CD14-positive monocyte (primary cell): ENCODE data around the gene STXBP2. TPM values are rescaled to one million over a fixed set of nuclear protein-coding genes. Genes with fewer than 3 reads are reported as not detected.

Experiments
- DNase-seq, 3 donors: peaks; one replicate each; pipeline ENCODE4 v3.0.0-alpha.2; 2011 to 2022
- H2AFZ ChIP-seq: 2 replicates; pipeline ENCODE4 v1.6.0; 2012; ENCODE audit warnings: mild to moderate bottlenecking, low read depth, low read length, inconsistent platforms; ENCODE audit not compliant: insufficient read depth, poor library complexity, severe bottlenecking
- H3K27ac ChIP-seq, 2 donors: 1 replicate in 1 of 2; 2 replicates in 1 of 2; pipeline ENCODE4 v1.5.1; 2012 to 2013; ENCODE audit warnings: low read length in 2 of 2, control low read depth in 1 of 2, inconsistent platforms in 1 of 2, low read depth in 1 of 2, mild to moderate bottlenecking in 1 of 2
- H3K27me3 ChIP-seq, 2 donors: one replicate each; pipeline versions ENCODE4 v1.6.0 to v1.6.1; 2011 to 2013; ENCODE audit warnings: low read length in 2 of 2; ENCODE audit not compliant: control insufficient read depth in 2 of 2, insufficient read depth in 2 of 2
- H3K36me3 ChIP-seq, 2 donors: replicated peaks in 1 of 2; 1 replicate in 1 of 2; 2 replicates in 1 of 2; pipeline versions ENCODE4 v1.5.1 to v1.6.1; 2012 to 2013; ENCODE audit warnings: low read length in 2 of 2, control low read depth in 1 of 2, inconsistent platforms in 1 of 2, mild to moderate bottlenecking in 1 of 2; ENCODE audit not compliant: insufficient read depth in 2 of 2, control insufficient read depth in 1 of 2
- H3K4me1 ChIP-seq, 2 donors: 1 replicate in 1 of 2; 2 replicates in 1 of 2; pipeline versions ENCODE4 v1.5.1 to v1.6.1; 2012 to 2013; ENCODE audit warnings: low read length in 2 of 2, control low read depth in 1 of 2, inconsistent platforms in 1 of 2, mild to moderate bottlenecking in 1 of 2, moderate library complexity in 1 of 2; ENCODE audit not compliant: insufficient read depth in 2 of 2, control insufficient read depth in 1 of 2
- H3K4me2 ChIP-seq: replicated peaks from 2 replicates; pipeline ENCODE3; 2012; ENCODE audit warnings: low read length, moderate library complexity, mild to moderate bottlenecking; ENCODE audit not compliant: poor library complexity, severe bottlenecking; ENCODE audit errors: extremely low read depth
- H3K4me3 ChIP-seq, 3 experiments: fragments of 200-600 bp in 1 of 3; sonication (generic) in 1 of 3; replicated peaks in 1 of 3; 1 replicate in 2 of 3; 2 replicates in 1 of 3; pipeline ENCODE4 v1.5.1; 2011 to 2013; ENCODE audit warnings: low read length in 3 of 3, mild to moderate bottlenecking in 3 of 3, control low read depth in 2 of 3, low read depth in 2 of 3, inconsistent platforms in 1 of 3, moderate library complexity in 1 of 3
- H3K79me2 ChIP-seq: 2 replicates; pipeline ENCODE4 v1.6.0; 2012; ENCODE audit warnings: mild to moderate bottlenecking, control low read depth, inconsistent platforms, low read length, moderate library complexity; ENCODE audit not compliant: insufficient read depth
- H3K9ac ChIP-seq: 2 replicates; pipeline ENCODE4 v1.6.0; 2017; ENCODE audit warnings: low read length, mild to moderate bottlenecking; ENCODE audit not compliant: insufficient read depth, poor library complexity, severe bottlenecking
- H3K9me3 ChIP-seq, 2 donors: replicated peaks in 1 of 2; 1 replicate in 1 of 2; 2 replicates in 1 of 2; pipeline versions ENCODE4 v1.5.1 to v1.6.1; 2012 to 2013; ENCODE audit warnings: low read length in 2 of 2, control low read depth in 1 of 2; ENCODE audit not compliant: control insufficient read depth in 1 of 2, insufficient read depth in 1 of 2
- H4K20me1 ChIP-seq: 2 replicates; pipeline ENCODE4 v1.6.0; 2012; ENCODE audit warnings: mild to moderate bottlenecking, low read length, control low read depth, moderate library complexity; ENCODE audit not compliant: insufficient read depth
- H3K27ac Mint-ChIP-seq, 7 donors: one replicate each; pipeline ENCODE4 v1.8.0; 2020; ENCODE audit warnings: mild to moderate bottlenecking in 7 of 7, mixed read lengths in 7 of 7, moderate library complexity in 6 of 7, inconsistent platforms in 2 of 7
- H3K27me3 Mint-ChIP-seq, 3 donors: one replicate each; pipeline ENCODE4 v1.8.0; 2021 to 2022; ENCODE audit warnings: low read depth in 3 of 3, mild to moderate bottlenecking in 3 of 3, mixed read lengths in 3 of 3, moderate library complexity in 3 of 3, inconsistent platforms in 1 of 3
- H3K36me3 Mint-ChIP-seq, 2 donors: one replicate each; pipeline ENCODE4 v1.8.0; 2020; ENCODE audit warnings: mixed read lengths in 2 of 2, inconsistent platforms in 1 of 2, mild to moderate bottlenecking in 1 of 2
- H3K4me1 Mint-ChIP-seq: one replicate; pipeline ENCODE4 v1.8.0; 2020; ENCODE audit warnings: mild to moderate bottlenecking, mixed read lengths
- H3K4me3 Mint-ChIP-seq, 2 donors: one replicate each; pipeline ENCODE4 v1.8.0; 2020; ENCODE audit warnings: mild to moderate bottlenecking in 2 of 2, mixed read lengths in 2 of 2, moderate library complexity in 1 of 2
- H3K9me3 Mint-ChIP-seq, 7 donors: one replicate each; pipeline ENCODE4 v1.8.0; 2020 to 2022; ENCODE audit warnings: mixed read lengths in 7 of 7, mild to moderate bottlenecking in 6 of 7, moderate library complexity in 6 of 7, inconsistent platforms in 2 of 7
- CTCF ChIP-seq: fragments of 200-600 bp; IDR thresholded peaks from one replicate; pipeline ENCODE4 v1.8.0; 2022; ENCODE audit warnings: antibody characterized with exemption, mild to moderate bottlenecking
- WGBS: methylation state at CpG from one replicate; pipeline ENCODE4 v1.1.5; 2013; ENCODE audit warnings: missing lambda C conversion rate; ENCODE audit not compliant: insufficient coverage; 5-methylcytosine and 5-hydroxymethylcytosine counted together
- intact Hi-C, 2 donors: fragments of 100-400 bp; cut with micrococcal nuclease; formaldehyde crosslinking; loops; one replicate each; pipeline versions ENCODE4 v1.15.0 to v1.15.1; 2023
- polyA plus RNA-seq, 3 donors: library from polyadenylated mRNA; depleted of rRNA in 1 of 3; unstranded in 2 of 3; stranded (reverse) in 1 of 3; fragments of 300-500 nt in 2 of 3; fragments of >200 nt in 1 of 3; fragmentation: Illumina TruSeq in 2 of 3; gene quantifications; 1 replicate in 2 of 3; 2 replicates in 1 of 3; pipeline ENCODE4 v1.2.3, GENCODE V29; 2012 to 2021

Gene STXBP2
- polyA plus RNA-seq, 3 donors: 249 to 846 (median 327) TPM

DNA sequence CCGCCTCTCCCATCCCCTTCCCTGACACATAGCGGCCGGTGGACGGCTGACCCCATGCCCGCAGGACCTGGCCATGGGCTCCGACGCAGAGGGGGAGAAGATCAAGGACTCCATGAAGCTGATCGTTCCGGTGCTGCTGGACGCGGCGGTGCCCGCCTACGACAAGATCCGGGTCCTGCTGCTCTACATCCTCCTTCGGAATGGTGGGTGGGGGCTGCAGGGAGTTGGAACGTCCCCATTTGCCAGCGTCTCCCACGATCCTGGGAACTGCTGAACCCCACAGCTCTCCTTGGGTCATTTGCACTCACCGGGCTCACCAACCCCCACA, 7.6 kb downstream of the STXBP2 start:
- DNase-seq: no peak

DNA sequence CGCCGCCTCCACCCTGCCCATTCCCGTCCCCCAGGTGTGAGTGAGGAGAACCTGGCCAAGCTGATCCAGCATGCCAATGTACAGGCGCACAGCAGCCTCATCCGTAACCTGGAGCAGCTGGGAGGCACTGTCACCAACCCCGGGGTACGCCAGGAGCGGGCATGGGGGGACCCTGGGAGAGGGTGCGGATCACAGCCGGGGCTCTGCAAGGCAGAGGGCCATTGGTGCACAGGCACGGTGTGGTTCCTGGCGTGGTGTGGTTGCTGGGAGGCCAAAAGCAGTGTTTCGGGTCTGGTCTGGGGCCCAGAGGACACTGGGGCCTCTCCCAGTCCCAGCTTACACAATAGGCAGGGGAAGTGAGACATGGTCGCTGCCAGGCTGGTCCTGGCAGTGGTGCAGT, 8.3 kb downstream of the STXBP2 start:
- peaks cover 0 to 2% (median 0%) of the 10 kb centered on the region in 7 donors for H3K9me3 Mint-ChIP-seq
- Histone ChIP-seq H3K79me2 (peaks cover 64% of the 10 kb centered on the region), H3K9ac (peak overlapping the region; percentile 61), H3K9me3 (no peaks in the 10 kb centered on the region), H3K27ac (peak overlapping the region; percentile 73 to 87), H4K20me1 (peaks cover 51% of the 10 kb centered on the region), H3K4me3 (peak overlapping the region in 2 of 3 experiments; percentile 51 to 75), H3K36me3 (peaks cover 43 to 68% of the 10 kb centered on the region in 2 donors), H3K27me3 (no peaks in the 10 kb centered on the region), H2AFZ (no peak overlapping the region), H3K4me1 (peaks cover 46 to 60% of the 10 kb centered on the region in 2 donors), H3K4me2 (peak overlapping the region; percentile 86)
- TF ChIP-seq CTCF: no peak
- intact Hi-C loops: loop anchor here in 1 of 2 donors (5.0 kb wide), 1 partner anchor 37 kb away; the partner anchor contains the start of gene TRAPPC5
- H3K27me3 Mint-ChIP-seq: no peaks in the 10 kb centered on the region
- peaks cover 41% of the 10 kb centered on the region for H3K4me1 Mint-ChIP-seq
- H3K27ac Mint-ChIP-seq: peak overlapping the region; percentile 88 to 98 (median 93)
- DNase-seq: peak; percentile 63 to 77 (median 69)
- peaks cover 42 to 70% of the 10 kb centered on the region in 2 donors for H3K36me3 Mint-ChIP-seq
- WGBS: 38% methylated on average over 9 of the region's 14 CpGs
- H3K4me3 Mint-ChIP-seq: peak overlapping the region; percentile 71 to 94

More for the DNA sequence above, 7.6 kb downstream of the STXBP2 start:
- Mint-ChIP-seq H3K27me3 (peaks cover 0 to 1% (median 0%) of the 10 kb centered on the region in 3 donors), H3K9me3 (peaks cover 0 to 2% (median 0%) of the 10 kb centered on the region in 7 donors), H3K27ac (peak overlapping the region; percentile 87 to 98 (median 93)), H3K4me1 (peaks cover 47% of the 10 kb centered on the region), H3K36me3 (peaks cover 49 to 76% of the 10 kb centered on the region in 2 donors), H3K4me3 (no peak overlapping the region)
- H3K9ac ChIP-seq: peak overlapping the region; percentile 25
- H2AFZ ChIP-seq: no peak overlapping the region
- no peaks in the 10 kb centered on the region for H3K27me3 ChIP-seq
- peak overlapping the region; percentile 86 for H3K4me2 ChIP-seq
- H3K79me2 ChIP-seq: peaks cover 70% of the 10 kb centered on the region
- peak overlapping the region; percentile 73 to 87 for H3K27ac ChIP-seq
- intact Hi-C loops: no loop called here
- 97% methylated on average over 7 of the region's 20 CpGs for WGBS
- H3K4me1 ChIP-seq: peaks cover 51 to 66% of the 10 kb centered on the region in 2 donors
- peak overlapping the region in 1 of 3 experiments; percentile 75 for H3K4me3 ChIP-seq
- peaks cover 57% of the 10 kb centered on the region for H4K20me1 ChIP-seq
- peaks cover 49 to 75% of the 10 kb centered on the region in 2 donors for H3K36me3 ChIP-seq
- H3K9me3 ChIP-seq: no peaks in the 10 kb centered on the region
- TF ChIP-seq CTCF: no peak
